HEK293 (cell line): ENCODE data around the gene PARPBP.

Experiments
- CTCF ChIA-PET: fragments of 350-600 bp; formaldehyde crosslinking; extraction: SDS; loops from one replicate; lab custom pipeline; 2021; ENCODE audit warnings: antibody characterized with exemption; lab: Yijun Ruan, JAX
- POLR2A ChIA-PET: fragments of 300-600 bp; formaldehyde crosslinking; extraction: SDS; loops from one replicate; lab custom pipeline; 2020; ENCODE audit warnings: antibody characterized with exemption, inconsistent platforms; lab: Yijun Ruan, JAX
- H3K27ac ChIP-seq: fragments of 200-500 bp; sonication (Bioruptor generic); 2 replicates; pipeline ENCODE4 v1.5.1; 2014; ENCODE audit warnings: low read depth, low read length, control low read depth, inconsistent platforms; ENCODE audit errors: extremely low read depth
- H3K36me3 ChIP-seq, 2 experiments: fragments of 200-500 bp in 1 of 2; sonication (Bioruptor generic) in 1 of 2; 1 replicate in 1 of 2; 2 replicates in 1 of 2; pipeline ENCODE4 v1.5.1; 2014 to 2017; ENCODE audit warnings: inconsistent platforms in 2 of 2, low read length in 2 of 2; ENCODE audit not compliant: control insufficient read depth in 2 of 2, insufficient read depth in 1 of 2
- H3K4me1 ChIP-seq: fragments of 200-500 bp; sonication (Bioruptor generic); 2 replicates; pipeline ENCODE4 v1.5.1; 2014; ENCODE audit warnings: mild to moderate bottlenecking, low read length, inconsistent platforms; ENCODE audit not compliant: control insufficient read depth, insufficient read depth
- H3K4me3 ChIP-seq: 2 replicates; pipeline ENCODE4 v1.5.1; 2011; ENCODE audit warnings: low read depth, mild to moderate bottlenecking, control low read depth, low read length, moderate library complexity
- H3K9me3 ChIP-seq: fragments of 200-500 bp; sonication (Bioruptor generic); 2 replicates; pipeline ENCODE4 v1.5.1; 2014; ENCODE audit warnings: low read depth, low read length, inconsistent platforms; ENCODE audit not compliant: control insufficient read depth, insufficient read depth
- GLIS1 ChIP-seq: fragments of 450-650 bp; formaldehyde crosslinking; IDR thresholded peaks from 2 replicates; pipeline ENCODE4 v1.5.1; 2016; ENCODE audit warnings: missing biosample characterization, missing genetic modification characterization
- MZF1 ChIP-seq: fragments of 450-650 bp; formaldehyde crosslinking; IDR thresholded peaks from 2 replicates; pipeline ENCODE4 v1.5.1; 2017; ENCODE audit warnings: missing biosample characterization, missing genetic modification characterization, borderline replicate concordance
- OVOL3 ChIP-seq: fragments of 450-650 bp; formaldehyde crosslinking; IDR thresholded peaks from 2 replicates; pipeline ENCODE4 v1.5.1; 2016; ENCODE audit warnings: missing biosample characterization, missing genetic modification characterization
- ZBTB17 ChIP-seq: fragments of 450-650 bp; formaldehyde crosslinking; IDR thresholded peaks from 2 replicates; pipeline ENCODE4 v1.5.1; 2016; ENCODE audit warnings: missing biosample characterization, missing genetic modification characterization
- ZBTB20 ChIP-seq: fragments of 450-650 bp; formaldehyde crosslinking; IDR thresholded peaks from 2 replicates; pipeline ENCODE4 v1.5.1; 2016; ENCODE audit warnings: missing biosample characterization, missing genetic modification characterization
- ZBTB48 ChIP-seq: fragments of 450-650 bp; formaldehyde crosslinking; IDR thresholded peaks from 2 replicates; pipeline ENCODE4 v1.5.1; 2016; ENCODE audit warnings: missing biosample characterization, missing genetic modification characterization
- ZEB2 ChIP-seq: fragments of 450-650 bp; formaldehyde crosslinking; IDR thresholded peaks from 2 replicates; pipeline ENCODE4 v1.5.1; 2016; ENCODE audit warnings: missing biosample characterization, missing genetic modification characterization
- ZFHX2 ChIP-seq: fragments of 450-650 bp; formaldehyde crosslinking; conservative IDR thresholded peaks from 2 replicates; pipeline ENCODE4 v1.5.1; 2016; ENCODE audit warnings: missing biosample characterization, missing genetic modification characterization
- ZFP69B ChIP-seq: fragments of 450-650 bp; formaldehyde crosslinking; IDR thresholded peaks from 2 replicates; pipeline ENCODE4 v1.5.1; 2016; ENCODE audit warnings: missing biosample characterization, missing genetic modification characterization
- ZNF114 ChIP-seq: fragments of 450-650 bp; formaldehyde crosslinking; IDR thresholded peaks from 2 replicates; pipeline ENCODE4 v1.5.0; 2017; ENCODE audit warnings: missing biosample characterization, missing genetic modification characterization
- ZNF2 ChIP-seq: fragments of 450-650 bp; formaldehyde crosslinking; IDR thresholded peaks from 2 replicates; pipeline ENCODE4 v1.5.1; 2016; ENCODE audit warnings: missing biosample characterization, missing genetic modification characterization
- ZNF202 ChIP-seq: fragments of 450-650 bp; formaldehyde crosslinking; IDR thresholded peaks from 2 replicates; pipeline ENCODE4 v1.5.1; 2016; ENCODE audit warnings: missing biosample characterization, missing genetic modification characterization, borderline replicate concordance
- ZNF24 ChIP-seq: fragments of 450-650 bp; formaldehyde crosslinking; IDR thresholded peaks from 2 replicates; pipeline ENCODE4 v1.5.1; 2016; ENCODE audit warnings: missing biosample characterization, missing genetic modification characterization
- ZNF302 ChIP-seq: fragments of 450-650 bp; formaldehyde crosslinking; IDR thresholded peaks from 2 replicates; pipeline ENCODE4 v1.5.1; 2016; ENCODE audit warnings: missing biosample characterization, missing genetic modification characterization, low read depth
- ZNF350 ChIP-seq: fragments of 450-650 bp; formaldehyde crosslinking; IDR thresholded peaks from 2 replicates; pipeline ENCODE4 v1.5.0; 2017; ENCODE audit warnings: missing biosample characterization, mild to moderate bottlenecking, missing genetic modification characterization
- ZNF548 ChIP-seq: fragments of 450-650 bp; formaldehyde crosslinking; IDR thresholded peaks from 2 replicates; pipeline ENCODE4 v1.5.1; 2016; ENCODE audit warnings: missing biosample characterization, missing genetic modification characterization
- ZNF561 ChIP-seq: fragments of 450-650 bp; IDR thresholded peaks from 2 replicates; pipeline ENCODE4 v1.5.1; 2018; ENCODE audit warnings: missing biosample characterization, missing genetic modification characterization, borderline replicate concordance
- ZNF580 ChIP-seq: fragments of 450-650 bp; formaldehyde crosslinking; IDR thresholded peaks from 2 replicates; pipeline ENCODE4 v1.5.1; 2016; ENCODE audit warnings: missing biosample characterization, missing genetic modification characterization
- ZNF610 ChIP-seq: fragments of 450-650 bp; formaldehyde crosslinking; IDR thresholded peaks from 2 replicates; pipeline ENCODE4 v1.5.1; 2016; ENCODE audit warnings: missing biosample characterization, missing genetic modification characterization, borderline replicate concordance
- ZNF664 ChIP-seq: fragments of 450-650 bp; formaldehyde crosslinking; IDR thresholded peaks from 2 replicates; pipeline ENCODE4 v1.5.1; 2016; ENCODE audit warnings: missing biosample characterization, missing genetic modification characterization
- ZNF747 ChIP-seq: fragments of 450-650 bp; formaldehyde crosslinking; IDR thresholded peaks from 2 replicates; pipeline ENCODE4 v1.5.1; 2016; ENCODE audit warnings: missing biosample characterization, missing genetic modification characterization
- ZNF76 ChIP-seq: fragments of 450-650 bp; formaldehyde crosslinking; IDR thresholded peaks from 2 replicates; pipeline ENCODE4; 2016; ENCODE audit warnings: low read depth, missing biosample characterization, missing genetic modification characterization, borderline replicate concordance
- ZXDB ChIP-seq: fragments of 450-650 bp; formaldehyde crosslinking; IDR thresholded peaks from 2 replicates; pipeline ENCODE4 v1.5.1; 2016; ENCODE audit warnings: missing biosample characterization, missing genetic modification characterization
- TF ChIP-seq, protein P1 (sequence below): fragments of 450-650 bp; formaldehyde crosslinking; optimal IDR thresholded peaks from 2 replicates; pipeline ENCODE3; 2016; ENCODE audit warnings: missing biosample characterization, mild to moderate bottlenecking, missing genetic modification characterization
- TF ChIP-seq, protein P2 (sequence below): fragments of 450-650 bp; formaldehyde crosslinking; conservative IDR thresholded peaks from 2 replicates; pipeline ENCODE4 v1.5.1; 2016; ENCODE audit warnings: low read depth, missing biosample characterization, missing genetic modification characterization
- TF ChIP-seq, protein P3 (sequence below): fragments of 450-650 bp; formaldehyde crosslinking; IDR thresholded peaks from 2 replicates; pipeline ENCODE4 v1.5.1; 2016; ENCODE audit warnings: missing biosample characterization, missing genetic modification characterization
- TF ChIP-seq, protein P4 (sequence below): fragments of 450-650 bp; formaldehyde crosslinking; IDR thresholded peaks from 2 replicates; pipeline ENCODE4 v1.5.1; 2016; ENCODE audit warnings: missing biosample characterization, missing genetic modification characterization

The PARPBP gene

GRCh38 chr12:102119674-102120563, at the start of gene PARPBP, which contains the start of gene NUP37:
Gene PARPBP, plus strand, starts transcription at chr12:102120183. Its CDS starts 3,706 bp downstream, at chr12:102123889.
Gene NUP37, minus strand, starts transcription at chr12:102120114. Its CDS starts 1,596 bp downstream, at chr12:102118518.
- Histone ChIP-seq H3K4me1 (0 out of 2 replicates have a peak, but pooled peaks cover 2% of the 10 kb centered on the region), H3K36me3 (peaks cover 28 to 43% of the 10 kb centered on the region in 2 experiments), H3K9me3 (no peaks in the 10 kb centered on the region), H3K27ac (peak within 1 kb of the TSS; percentile 70), H3K4me3 (peak within 1 kb of the TSS; percentile 98)
- POLR2A ChIA-PET = interaction anchor here (0.5 to 1.4 kb wide), 4 partner anchors 8 to 21 kb away, joined by 3 to 8 read pairs (median 4); no protein-coding TSS in a partner anchor
- CTCF ChIA-PET = no interaction called here
- TF ChIP-seq ZNF350 (tag by site-specific recombination) = no peak
- TF ChIP-seq ZNF664 (tag by site-specific recombination) = no peak
- no peak for TF ChIP-seq ZNF302 (tag by site-specific recombination)
- TF ChIP-seq, protein P1, sequence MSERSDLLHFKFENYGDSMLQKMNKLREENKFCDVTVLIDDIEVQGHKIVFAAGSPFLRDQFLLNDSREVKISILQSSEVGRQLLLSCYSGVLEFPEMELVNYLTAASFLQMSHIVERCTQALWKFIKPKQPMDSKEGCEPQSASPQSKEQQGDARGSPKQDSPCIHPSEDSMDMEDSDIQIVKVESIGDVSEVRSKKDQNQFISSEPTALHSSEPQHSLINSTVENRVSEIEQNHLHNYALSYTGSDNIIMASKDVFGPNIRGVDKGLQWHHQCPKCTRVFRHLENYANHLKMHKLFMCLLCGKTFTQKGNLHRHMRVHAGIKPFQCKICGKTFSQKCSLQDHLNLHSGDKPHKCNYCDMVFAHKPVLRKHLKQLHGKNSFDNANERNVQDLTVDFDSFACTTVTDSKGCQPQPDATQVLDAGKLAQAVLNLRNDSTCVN (tag by site-specific recombination) = peak; percentile 55
- TF ChIP-seq MZF1 = peak; percentile 80
- TF ChIP-seq ZFHX2 (tag by site-specific recombination) = peak; percentile 50
- TF ChIP-seq ZNF76 (tag by site-specific recombination) = peak; percentile 70; the same call in 1 of the 2 replicates
- peak; percentile 93 for TF ChIP-seq GLIS1 (tag by site-specific recombination)
- peak; percentile 93 for TF ChIP-seq ZXDB (tag by site-specific recombination)
- peak; percentile 72; the same call in 1 of the 2 replicates for TF ChIP-seq ZNF580 (tag by site-specific recombination)
- peak; percentile 94 for TF ChIP-seq ZBTB48 (tag by site-specific recombination)
- no peak for TF ChIP-seq ZNF202 (tag by site-specific recombination)
- no peak for TF ChIP-seq ZNF114
- peak; percentile 94 for TF ChIP-seq ZFP69B (tag by site-specific recombination)
- TF ChIP-seq ZNF548 = no peak
- TF ChIP-seq ZEB2 (tag by site-specific recombination) = peak; percentile 91
- TF ChIP-seq ZNF610 (tag by site-specific recombination) = peak; percentile 26; the same call in 1 of the 2 replicates
- TF ChIP-seq ZNF747 (tag by site-specific recombination) = no peak
- no peak for TF ChIP-seq OVOL3 (tag by site-specific recombination)
- TF ChIP-seq ZBTB20 (tag by site-specific recombination) = peak; percentile 85
- TF ChIP-seq, protein P2, sequence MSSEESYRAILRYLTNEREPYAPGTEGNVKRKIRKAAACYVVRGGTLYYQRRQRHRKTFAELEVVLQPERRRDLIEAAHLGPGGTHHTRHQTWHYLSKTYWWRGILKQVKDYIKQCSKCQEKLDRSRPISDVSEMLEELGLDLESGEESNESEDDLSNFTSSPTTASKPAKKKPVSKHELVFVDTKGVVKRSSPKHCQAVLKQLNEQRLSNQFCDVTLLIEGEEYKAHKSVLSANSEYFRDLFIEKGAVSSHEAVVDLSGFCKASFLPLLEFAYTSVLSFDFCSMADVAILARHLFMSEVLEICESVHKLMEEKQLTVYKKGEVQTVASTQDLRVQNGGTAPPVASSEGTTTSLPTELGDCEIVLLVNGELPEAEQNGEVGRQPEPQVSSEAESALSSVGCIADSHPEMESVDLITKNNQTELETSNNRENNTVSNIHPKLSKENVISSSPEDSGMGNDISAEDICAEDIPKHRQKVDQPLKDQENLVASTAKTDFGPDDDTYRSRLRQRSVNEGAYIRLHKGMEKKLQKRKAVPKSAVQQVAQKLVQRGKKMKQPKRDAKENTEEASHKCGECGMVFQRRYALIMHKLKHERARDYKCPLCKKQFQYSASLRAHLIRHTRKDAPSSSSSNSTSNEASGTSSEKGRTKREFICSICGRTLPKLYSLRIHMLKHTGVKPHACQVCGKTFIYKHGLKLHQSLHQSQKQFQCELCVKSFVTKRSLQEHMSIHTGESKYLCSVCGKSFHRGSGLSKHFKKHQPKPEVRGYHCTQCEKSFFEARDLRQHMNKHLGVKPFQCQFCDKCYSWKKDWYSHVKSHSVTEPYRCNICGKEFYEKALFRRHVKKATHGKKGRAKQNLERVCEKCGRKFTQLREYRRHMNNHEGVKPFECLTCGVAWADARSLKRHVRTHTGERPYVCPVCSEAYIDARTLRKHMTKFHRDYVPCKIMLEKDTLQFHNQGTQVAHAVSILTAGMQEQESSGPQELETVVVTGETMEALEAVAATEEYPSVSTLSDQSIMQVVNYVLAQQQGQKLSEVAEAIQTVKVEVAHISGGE = peak; percentile 91
- peak; percentile 62 for TF ChIP-seq ZNF561 (tag by site-specific recombination)
- TF ChIP-seq, protein P3, sequence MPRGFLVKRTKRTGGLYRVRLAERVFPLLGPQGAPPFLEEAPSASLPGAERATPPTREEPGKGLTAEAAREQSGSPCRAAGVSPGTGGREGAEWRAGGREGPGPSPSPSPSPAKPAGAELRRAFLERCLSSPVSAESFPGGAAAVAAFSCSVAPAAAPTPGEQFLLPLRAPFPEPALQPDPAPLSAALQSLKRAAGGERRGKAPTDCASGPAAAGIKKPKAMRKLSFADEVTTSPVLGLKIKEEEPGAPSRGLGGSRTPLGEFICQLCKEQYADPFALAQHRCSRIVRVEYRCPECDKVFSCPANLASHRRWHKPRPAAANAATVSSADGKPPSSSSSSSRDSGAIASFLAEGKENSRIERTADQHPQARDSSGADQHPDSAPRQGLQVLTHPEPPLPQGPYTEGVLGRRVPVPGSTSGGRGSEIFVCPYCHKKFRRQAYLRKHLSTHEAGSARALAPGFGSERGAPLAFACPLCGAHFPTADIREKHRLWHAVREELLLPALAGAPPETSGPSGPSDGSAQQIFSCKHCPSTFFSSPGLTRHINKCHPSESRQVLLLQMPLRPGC (tag by site-specific recombination) = no peak; the same call in 1 of the 2 replicates
- peak; percentile 89 for TF ChIP-seq ZBTB17 (tag by site-specific recombination)
- TF ChIP-seq, protein P4, sequence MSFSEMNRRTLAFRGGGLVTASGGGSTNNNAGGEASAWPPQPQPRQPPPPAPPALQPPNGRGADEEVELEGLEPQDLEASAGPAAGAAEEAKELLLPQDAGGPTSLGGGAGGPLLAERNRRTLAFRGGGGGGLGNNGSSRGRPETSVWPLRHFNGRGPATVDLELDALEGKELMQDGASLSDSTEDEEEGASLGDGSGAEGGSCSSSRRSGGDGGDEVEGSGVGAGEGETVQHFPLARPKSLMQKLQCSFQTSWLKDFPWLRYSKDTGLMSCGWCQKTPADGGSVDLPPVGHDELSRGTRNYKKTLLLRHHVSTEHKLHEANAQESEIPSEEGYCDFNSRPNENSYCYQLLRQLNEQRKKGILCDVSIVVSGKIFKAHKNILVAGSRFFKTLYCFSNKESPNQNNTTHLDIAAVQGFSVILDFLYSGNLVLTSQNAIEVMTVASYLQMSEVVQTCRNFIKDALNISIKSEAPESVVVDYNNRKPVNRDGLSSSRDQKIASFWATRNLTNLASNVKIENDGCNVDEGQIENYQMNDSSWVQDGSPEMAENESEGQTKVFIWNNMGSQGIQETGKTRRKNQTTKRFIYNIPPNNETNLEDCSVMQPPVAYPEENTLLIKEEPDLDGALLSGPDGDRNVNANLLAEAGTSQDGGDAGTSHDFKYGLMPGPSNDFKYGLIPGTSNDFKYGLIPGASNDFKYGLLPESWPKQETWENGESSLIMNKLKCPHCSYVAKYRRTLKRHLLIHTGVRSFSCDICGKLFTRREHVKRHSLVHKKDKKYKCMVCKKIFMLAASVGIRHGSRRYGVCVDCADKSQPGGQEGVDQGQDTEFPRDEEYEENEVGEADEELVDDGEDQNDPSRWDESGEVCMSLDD (tag by site-specific recombination) = peak; percentile 53; the same call in 1 of the 2 replicates
- TF ChIP-seq ZNF24 (tag by site-specific recombination) = peak; percentile 83
- peak; percentile 89 for TF ChIP-seq ZNF2 (tag by site-specific recombination)
